A172 (cell line): ENCODE data around the gene IZUMO2. TPM values are rescaled to one million over a fixed set of nuclear protein-coding genes. Genes with fewer than 3 reads are reported as not detected.
"Not testable (repeated sequence)": the region's sequence is repeated elsewhere in the genome, so short reads cannot be mapped to it uniquely, and the experiment has no call there.

ENCODE experiments used
- DNase-seq: peaks from one replicate; pipeline ENCODE4 v3.0.0-alpha.2; 2015; ENCODE audit warnings: low spot score
- total RNA-seq: library from RNA; depleted of rRNA; stranded (reverse); fragments of >200 nt; shearing (Covaris generic); gene quantifications from 2 replicates; pipeline ENCODE4 v1.2.3, GENCODE V29; 2014

Gene IZUMO2
- total RNA-seq, 1 experiment from 2014 or later = not detected

DNA sequence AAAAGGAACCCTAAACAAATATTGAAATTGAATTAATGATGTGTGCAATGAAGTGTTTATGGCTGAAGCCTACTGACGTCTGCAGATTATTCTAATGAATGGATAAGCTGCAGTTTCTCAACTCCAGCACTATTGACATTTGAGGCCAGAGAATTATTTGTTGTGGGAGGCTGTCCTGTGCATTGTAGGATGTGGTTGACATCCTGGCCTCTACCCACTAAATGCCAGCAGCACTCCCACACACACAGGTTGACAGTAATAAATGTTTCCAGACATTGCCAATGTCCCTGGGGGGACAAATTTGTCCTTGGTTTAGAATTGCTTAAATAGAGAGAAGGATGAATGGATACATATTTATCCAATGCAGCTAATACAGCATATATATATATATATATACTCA, 21.1 kb upstream of the IZUMO2 start:
- DNase-seq = no peak

GRCh38 chr19:50181121-50181520, 18.0 kb upstream of the IZUMO2 start:
- no peak for DNase-seq

DNA sequence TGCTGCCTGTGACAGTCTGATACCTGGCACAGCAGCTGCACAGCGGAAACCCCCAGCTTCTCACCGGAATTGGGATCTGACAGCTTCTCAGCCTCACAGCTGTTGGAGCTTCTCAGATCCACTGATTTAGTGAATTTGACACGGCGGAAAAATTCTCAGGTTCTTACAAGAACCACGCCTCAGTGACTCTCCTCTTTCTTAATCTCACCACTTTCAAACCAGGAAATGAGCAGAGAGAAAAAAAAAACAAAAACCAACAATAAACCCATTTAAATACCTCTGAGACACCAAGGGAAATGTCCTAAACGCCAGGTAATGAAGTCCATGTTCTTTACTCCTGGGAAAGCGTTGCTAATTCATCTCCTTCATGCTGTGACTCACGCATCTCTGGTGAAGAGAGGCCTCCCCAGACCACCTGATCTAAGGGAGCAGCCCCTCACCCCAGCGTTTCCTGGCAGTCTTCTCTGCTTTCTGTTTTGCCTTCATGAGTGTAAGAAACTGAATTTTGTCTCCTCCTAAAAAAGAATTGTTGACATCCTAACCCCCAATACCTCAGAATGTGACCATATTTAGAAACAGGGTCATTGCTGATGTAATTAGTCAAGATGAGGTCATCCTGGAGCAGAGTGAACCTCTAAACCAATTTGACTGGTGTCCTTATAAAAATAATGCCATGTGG, 15.9 kb upstream of the IZUMO2 start:
- peak; percentile 79 for DNase-seq

DNA sequence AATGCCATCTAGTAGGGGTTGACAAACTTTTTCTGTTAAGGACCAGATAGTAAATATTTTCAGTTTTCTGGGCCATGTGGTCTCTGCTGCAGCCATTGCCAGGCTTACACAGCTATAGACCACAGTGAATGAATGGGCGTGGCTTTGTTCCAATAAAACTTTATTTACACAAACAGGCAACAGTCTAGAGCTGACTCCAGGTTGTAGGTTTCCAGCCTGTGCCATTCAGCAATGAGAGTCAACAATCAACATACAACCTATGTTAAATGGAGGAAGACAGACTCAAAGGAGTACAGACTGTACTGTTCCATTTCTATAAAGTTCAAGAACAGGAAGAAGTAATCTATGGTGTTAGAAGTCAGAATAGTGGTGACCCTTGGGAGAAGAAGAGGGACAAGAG, 15.2 kb upstream of the IZUMO2 start:
- no peak for DNase-seq

DNA sequence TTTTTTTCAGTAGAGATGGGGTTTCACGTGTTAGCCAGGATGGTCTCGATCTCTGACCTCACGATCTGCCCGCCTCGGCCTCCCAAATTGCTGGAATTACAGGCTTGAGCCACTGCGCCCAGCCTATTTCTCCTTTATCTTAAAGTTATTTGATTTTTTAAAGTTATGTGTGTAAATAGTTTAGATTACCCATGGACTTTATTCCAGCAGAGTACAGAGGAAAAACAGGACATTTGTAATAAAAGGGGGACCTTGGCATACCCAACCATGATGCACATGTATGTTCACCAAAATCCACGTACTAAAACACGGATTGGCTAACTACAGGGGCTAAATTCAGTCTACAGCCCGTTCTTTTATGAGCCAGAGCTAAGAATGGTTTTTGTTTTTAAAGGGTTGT, 13.7 kb upstream of the IZUMO2 start:
- DNase-seq = no peak

GRCh38 chr19:50175924-50176323, 12.8 kb upstream of the IZUMO2 start:
- no peak for DNase-seq

GRCh38 chr19:50174100-50174793, 11.2 kb upstream of the IZUMO2 start:
- DNase-seq = no peak

- peak; percentile 38 for DNase-seq
Observed at GRCh38 chr19:50173127-50173526, 10.0 kb upstream of the IZUMO2 start.

DNA sequence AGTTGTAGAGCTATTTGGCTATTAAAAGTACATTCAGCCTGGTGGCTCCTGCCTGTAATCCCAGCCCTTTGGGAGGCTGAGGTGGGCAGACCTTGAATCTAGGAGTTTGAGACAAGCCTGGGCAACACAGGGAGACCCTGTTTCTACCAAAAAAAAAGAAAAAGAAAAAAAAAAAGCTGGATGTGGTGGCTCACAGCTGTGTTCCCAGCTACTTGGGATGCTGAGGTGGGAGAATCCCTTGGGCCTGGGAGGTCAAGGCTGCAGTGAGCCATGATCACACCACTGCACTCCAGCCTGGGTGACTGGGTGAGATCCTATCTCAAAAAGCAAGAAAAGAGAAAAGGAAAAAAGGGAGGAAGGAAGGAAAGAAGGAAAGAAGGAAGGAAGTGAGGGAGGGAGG, 9.6 kb upstream of the IZUMO2 start:
- no peak for DNase-seq

- DNase-seq = no peak
Observed at GRCh38 chr19:50171752-50172151, 8.7 kb upstream of the IZUMO2 start.

- peak; percentile 37 for DNase-seq
Observed at GRCh38 chr19:50167314-50167721, 4.2 kb upstream of the IZUMO2 start.

GRCh38 chr19:50159078-50159477, 4.0 kb downstream of the IZUMO2 start:
- no peak for DNase-seq

DNA sequence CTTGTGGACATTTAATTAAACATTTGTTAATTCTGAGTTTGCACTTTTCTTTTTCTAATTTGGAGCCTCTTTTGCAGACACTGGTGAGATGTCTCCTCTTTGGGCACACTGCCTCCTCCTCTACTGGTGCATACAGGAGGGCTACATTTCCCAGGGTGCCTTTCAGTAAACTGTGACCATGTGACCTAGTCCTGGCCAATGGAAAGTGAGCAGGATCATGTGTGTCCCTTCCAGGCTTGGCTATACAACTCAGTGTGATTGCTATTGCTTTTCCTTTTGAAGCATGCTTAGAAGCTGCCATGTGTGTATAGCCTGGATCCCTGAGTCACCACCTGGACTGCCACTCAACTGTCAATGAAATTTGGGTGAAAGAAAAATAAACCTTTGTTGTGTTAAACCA, 4.5 kb downstream of the IZUMO2 start:
- no peak for DNase-seq

DNA sequence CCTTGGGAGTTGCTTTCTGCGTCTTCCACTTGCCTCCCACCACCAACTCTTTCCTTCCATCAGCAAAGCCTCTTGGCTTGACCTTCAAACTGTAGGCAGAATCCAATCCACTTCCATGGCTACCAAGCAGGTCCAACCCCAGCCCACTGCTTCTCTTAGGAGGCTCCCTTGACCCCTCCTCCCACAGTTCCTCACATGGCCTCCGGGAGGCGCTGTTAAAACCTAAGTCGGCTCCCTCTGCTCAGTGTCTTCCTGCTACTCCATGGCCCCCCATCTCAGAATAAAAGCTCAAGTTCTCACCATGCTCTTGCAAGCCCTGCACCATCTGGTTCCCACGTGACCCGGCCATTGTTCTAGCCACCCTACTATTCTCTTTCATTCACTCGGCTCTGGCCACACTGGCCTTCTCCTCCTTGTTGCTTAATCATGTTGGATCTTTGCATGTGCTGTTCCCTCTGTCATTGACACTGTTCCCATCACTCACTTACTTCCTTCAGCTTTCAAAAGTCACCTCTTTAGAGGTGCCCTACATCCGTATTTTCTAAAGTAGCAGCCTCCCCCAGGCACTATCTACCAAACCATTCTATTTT, 7.5 kb downstream of the IZUMO2 start:
- no peak for DNase-seq

GRCh38 chr19:50154529-50154928, 8.6 kb downstream of the IZUMO2 start:
- no peak for DNase-seq

- peak; percentile 28 for DNase-seq
Observed at GRCh38 chr19:50152578-50152977, 10.5 kb downstream of the IZUMO2 start.

GRCh38 chr19:50148528-50148927, 14.6 kb downstream of the IZUMO2 start:
- no peak for DNase-seq

DNA sequence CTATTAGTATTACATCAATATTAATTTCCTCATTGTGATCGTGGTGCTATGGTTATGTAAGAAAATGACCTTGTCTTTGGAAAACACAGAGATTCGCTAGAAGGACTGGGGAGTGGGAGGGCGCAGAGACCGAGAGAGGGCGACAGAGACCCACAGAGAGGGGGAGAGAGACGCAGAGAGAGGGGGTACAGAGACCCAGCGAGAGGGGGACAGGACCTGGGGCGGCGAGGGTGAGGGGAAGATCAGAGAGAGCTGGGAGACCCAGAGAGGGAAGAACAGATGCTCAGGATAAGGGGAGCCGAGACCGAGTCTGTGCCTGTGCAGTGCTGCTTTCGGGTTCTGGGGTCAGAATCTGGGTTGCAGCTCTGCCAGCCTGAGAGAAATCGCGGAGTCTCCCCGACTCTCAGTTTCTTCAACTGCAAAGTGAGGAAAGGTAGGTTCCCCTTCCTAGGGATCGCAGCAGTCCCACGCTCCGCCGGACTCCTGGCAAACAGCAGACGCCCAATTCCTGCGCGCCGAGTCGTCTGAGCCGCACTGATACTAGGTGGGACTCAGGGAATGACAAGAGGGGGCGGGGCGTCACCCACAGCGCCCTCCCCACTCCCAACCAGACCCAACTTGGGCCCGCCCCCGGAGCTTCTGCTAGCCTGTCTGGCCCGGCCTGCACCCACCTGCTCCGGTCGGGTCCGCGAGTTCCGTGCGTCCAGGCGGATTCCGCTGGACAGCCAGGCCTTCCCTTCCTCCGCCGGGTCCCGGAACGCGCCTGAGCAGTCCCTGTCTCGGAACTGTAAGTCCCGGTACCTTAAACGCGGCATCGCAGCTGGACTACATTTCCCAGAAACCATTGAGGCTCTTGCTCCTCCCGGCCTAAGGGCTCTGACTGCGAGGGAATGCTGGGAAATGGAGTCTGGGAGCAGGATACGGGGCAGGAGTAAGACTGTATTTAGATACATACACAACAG, 15.3 kb downstream of the IZUMO2 start:
- DNase-seq = peak; percentile 97

DNA sequence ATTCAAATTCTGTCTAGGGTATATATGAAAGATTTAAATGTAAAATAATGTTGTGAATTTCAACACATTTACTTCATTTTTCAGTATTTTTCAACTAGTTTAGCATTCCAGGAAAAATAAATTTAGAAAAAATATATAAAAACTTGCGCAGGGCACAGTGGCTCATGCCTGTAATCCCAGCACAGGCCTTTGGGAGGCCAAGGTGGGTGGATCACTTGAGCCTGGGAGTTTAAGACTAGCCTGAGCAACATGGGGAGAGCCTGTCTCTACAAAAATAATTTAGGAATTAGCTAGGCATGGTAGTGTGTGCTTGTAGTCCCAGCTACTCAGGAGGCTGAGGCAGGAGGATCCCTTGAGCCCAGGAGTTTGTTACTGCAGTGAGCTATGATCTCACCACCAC, 21.2 kb downstream of the IZUMO2 start:
- not testable (repeated sequence) for DNase-seq

- not testable (repeated sequence) for DNase-seq
Observed at GRCh38 chr19:50140118-50140845, 22.8 kb downstream of the IZUMO2 start.
